Esophagus muscularis mucosa (tissue), 4 donors: ENCODE measurements around the gene C1QTNF5.
A peak's percentile ranks its signal among the peaks of the same experiment; 100 is the strongest.

Experiments used
- EP300 ChIP-seq: sonication (generic); formaldehyde crosslinking; IDR thresholded peaks from one replicate; pipeline ENCODE4 v1.6.1; 2017; ENCODE audit warnings: antibody characterized with exemption
- POLR2A ChIP-seq: fragments of 450-650 bp; IDR thresholded peaks from one replicate; pipeline ENCODE4 v1.6.1; 2017; ENCODE audit warnings: antibody characterized with exemption, moderate library complexity, mild to moderate bottlenecking, low read depth
- POLR2AphosphoS5 ChIP-seq, 2 donors: sonication (generic); formaldehyde crosslinking; IDR thresholded peaks; one replicate each; pipeline ENCODE4 v1.6.1; 2017; ENCODE audit warnings: antibody characterized with exemption in 2 of 2
- TF ChIP-seq, protein P1 (sequence below), 3 experiments: fragments of 200-600 bp in 2 of 3; fragments of 450-650 bp in 1 of 3; sonication (generic) in 2 of 3; IDR thresholded peaks; one replicate each; pipeline ENCODE4 v1.5.1; 2017 to 2019; ENCODE audit warnings: antibody characterized with exemption in 3 of 3, mild to moderate bottlenecking in 2 of 3, moderate library complexity in 1 of 3

DNA sequence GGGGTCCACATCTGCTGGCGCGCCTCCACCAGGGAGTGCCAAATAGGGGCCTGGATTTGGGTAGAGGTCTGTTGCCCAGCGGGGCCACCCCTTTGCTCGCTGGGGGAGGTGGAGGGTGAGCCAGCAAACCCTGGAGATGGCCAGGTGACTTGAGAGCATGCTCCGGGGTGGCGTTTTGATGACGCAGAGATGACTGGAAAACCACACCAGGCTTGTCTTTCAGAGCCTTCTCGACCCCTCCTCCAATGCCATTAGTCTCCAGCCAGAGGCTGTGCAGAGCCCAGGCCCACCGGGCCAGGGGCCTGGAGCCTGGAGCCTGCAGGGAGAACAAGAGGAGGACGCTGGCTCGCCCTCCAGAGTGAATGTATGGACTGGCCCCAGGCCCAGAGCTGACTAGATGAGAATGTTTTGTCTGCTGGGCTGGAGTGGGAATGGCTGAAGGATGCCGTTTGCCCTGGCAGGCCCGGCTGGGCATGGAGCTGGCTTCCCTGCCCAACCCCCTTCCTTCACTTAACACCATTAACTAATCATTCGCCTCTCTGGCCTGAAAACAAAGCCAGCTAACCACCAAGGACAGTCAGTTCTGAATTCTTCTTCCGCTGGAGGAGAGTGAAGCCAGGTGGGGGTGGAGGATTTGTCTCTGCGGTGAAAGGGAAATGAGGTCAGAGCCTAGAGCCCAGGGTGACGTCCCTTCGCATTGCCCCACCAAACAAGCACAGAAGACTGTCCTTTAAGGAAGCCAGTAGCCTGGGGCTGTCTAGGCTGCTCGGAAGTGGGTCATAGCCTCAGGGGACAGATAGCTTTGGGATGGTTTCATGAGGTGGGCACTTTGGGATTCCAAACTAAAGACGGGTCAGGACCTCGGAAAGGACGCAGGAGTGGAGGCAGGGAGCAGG lies 22.2 kb downstream of the C1QTNF5 start:
- TF ChIP-seq, protein P1, sequence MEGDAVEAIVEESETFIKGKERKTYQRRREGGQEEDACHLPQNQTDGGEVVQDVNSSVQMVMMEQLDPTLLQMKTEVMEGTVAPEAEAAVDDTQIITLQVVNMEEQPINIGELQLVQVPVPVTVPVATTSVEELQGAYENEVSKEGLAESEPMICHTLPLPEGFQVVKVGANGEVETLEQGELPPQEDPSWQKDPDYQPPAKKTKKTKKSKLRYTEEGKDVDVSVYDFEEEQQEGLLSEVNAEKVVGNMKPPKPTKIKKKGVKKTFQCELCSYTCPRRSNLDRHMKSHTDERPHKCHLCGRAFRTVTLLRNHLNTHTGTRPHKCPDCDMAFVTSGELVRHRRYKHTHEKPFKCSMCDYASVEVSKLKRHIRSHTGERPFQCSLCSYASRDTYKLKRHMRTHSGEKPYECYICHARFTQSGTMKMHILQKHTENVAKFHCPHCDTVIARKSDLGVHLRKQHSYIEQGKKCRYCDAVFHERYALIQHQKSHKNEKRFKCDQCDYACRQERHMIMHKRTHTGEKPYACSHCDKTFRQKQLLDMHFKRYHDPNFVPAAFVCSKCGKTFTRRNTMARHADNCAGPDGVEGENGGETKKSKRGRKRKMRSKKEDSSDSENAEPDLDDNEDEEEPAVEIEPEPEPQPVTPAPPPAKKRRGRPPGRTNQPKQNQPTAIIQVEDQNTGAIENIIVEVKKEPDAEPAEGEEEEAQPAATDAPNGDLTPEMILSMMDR (IDR thresholded peaks at IDR 0.05) = no peak
- TF ChIP-seq EP300 = peak; percentile 65
- TF ChIP-seq POLR2AphosphoS5 (IDR thresholded peaks at IDR 0.05) = peak; percentile 87 to 96
- TF ChIP-seq POLR2A = no peak
